ENCODE data around the gene VPS29. TPM values are rescaled to one million over a fixed set of nuclear protein-coding genes. Genes with fewer than 3 reads are reported as not detected.
"Not testable (repeated sequence)": the region's sequence is repeated elsewhere in the genome, so short reads cannot be mapped to it uniquely, and the experiment has no call there.

VPS29 gene
- total RNA-seq, 1 donor from 2014 or later: 102 TPM

DNA sequence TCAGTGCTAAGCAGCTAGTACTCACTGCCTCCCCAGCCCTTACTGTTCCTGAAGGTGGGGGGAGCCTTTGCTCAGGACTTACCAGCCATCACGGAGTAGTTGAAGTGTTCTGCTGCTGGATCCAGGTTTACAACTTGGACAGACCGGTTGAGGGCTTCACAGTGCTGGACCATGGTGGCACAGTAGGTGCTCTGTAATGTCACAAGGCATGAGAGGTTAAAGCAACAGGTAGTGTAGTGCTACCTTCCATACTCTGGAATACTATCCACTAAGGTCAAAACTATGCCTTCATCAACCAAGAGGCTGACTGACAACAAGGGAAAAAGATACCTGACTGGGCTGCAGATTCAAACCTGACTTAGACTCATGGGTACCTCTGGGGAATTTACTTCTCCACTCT, 36.9 kb downstream of the VPS29 start:
- no peak for DNase-seq (ENCODE audit: low spot score)
- intact Hi-C loops (cut with DNase I): no loop called here
- no peak for ATAC-seq

DNA sequence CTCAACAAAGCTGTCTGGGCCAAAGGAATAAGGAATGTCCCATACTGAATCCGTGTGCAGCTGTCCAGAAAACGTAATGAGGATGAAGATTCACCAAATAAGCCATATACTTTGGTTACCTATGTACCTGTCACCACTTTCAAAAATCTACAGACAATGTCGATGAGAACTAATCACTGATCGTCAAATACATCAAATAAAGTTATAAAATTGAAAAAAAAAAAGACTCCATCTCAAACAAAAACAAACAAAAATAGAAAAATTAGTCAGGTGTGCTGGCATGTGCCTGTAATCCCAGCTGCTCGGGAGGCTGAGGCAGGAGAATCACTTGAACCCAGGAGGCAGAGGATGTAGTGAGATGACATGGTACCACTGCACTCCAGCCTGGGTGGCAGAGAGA, 40.7 kb downstream of the VPS29 start:
- intact Hi-C loops (cut with DNase I); ATAC-seq: not testable (repeated sequence)

DNA sequence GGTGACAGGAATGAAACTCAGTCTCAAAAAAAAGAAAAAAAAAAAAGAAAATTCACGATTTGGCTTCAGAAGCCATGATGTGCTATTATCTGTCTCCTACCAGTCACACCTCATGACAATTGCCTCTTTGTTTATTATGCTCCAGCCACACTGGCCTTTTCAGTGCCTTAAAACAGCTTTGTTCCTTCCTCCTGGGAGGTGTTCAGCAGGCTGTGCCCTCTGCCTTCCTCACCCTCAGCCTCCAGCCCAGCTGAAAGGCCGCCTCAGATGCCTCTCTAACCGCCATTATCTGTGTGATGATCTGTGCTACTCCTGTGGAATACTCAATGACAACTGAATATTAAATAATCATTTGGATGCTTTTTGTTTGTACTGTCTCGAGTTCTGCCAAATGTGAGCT, 43.2 kb downstream of the VPS29 start:
- intact Hi-C loops (cut with DNase I): no loop called here
- DNase-seq (ENCODE audit: low spot score) (no peak), ATAC-seq (no peak)

More for the DNA sequence above, 40.7 kb downstream of the VPS29 start:
- not testable (repeated sequence) for DNase-seq (ENCODE audit: low spot score)

DNA sequence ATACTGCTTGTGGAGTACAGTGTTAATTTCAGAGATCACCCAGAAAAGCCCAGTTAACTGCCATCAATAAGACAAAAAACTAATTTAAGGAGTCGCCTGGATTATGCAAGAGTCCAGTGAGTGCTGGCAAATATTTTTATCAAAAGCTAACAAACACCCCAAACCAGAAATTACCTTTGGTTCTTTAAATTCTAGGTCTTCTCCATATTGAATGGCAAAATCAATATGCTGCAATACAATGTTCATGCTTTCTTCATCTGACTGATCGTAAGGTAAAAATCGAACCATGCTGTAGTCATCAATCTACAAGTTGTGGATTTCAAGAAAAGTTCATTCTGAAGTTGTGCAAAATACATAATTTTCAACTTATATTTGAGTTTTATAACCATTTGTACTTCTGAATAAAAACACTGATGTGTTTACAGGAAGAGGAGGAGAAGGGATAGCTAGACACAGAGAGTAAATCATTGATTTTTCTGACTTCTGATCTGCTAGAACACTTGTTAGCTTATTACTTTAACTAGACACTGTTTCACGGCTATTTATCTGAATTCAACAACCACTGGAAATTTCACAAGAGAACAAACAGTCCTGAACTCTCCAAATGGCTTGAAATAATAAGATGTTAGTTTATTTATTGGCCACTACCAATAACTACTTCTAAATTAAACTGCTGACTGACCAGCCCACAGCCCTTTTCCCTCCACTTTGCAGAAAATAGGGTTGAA, 48.2 kb downstream of the VPS29 start:
- no peak for DNase-seq (ENCODE audit: low spot score)
- intact Hi-C loops (cut with DNase I): no loop called here

DNA sequence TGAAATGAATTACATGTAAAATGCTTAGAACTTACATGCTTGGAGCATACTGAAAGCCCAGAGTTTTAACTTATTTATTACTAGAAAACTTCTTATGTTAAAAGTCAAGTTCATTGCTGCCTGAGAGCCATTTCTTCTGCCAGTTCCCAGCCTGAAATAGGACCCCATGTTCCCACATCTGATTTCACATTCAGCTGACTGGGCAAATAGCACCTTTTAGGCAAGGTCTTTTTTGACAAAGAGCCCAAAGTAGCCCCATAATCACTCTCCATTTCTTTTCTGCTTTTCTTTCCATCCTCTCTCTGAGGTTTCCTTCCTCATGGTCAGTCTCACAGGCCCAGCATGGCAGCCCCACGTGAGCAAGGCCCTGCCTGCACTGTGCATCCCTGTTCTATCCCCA, 50.6 kb downstream of the VPS29 start:
- intact Hi-C loops (cut with DNase I): no loop called here
- ATAC-seq: no peak

More for the DNA sequence above, 48.2 kb downstream of the VPS29 start:
- no peak for ATAC-seq

DNA sequence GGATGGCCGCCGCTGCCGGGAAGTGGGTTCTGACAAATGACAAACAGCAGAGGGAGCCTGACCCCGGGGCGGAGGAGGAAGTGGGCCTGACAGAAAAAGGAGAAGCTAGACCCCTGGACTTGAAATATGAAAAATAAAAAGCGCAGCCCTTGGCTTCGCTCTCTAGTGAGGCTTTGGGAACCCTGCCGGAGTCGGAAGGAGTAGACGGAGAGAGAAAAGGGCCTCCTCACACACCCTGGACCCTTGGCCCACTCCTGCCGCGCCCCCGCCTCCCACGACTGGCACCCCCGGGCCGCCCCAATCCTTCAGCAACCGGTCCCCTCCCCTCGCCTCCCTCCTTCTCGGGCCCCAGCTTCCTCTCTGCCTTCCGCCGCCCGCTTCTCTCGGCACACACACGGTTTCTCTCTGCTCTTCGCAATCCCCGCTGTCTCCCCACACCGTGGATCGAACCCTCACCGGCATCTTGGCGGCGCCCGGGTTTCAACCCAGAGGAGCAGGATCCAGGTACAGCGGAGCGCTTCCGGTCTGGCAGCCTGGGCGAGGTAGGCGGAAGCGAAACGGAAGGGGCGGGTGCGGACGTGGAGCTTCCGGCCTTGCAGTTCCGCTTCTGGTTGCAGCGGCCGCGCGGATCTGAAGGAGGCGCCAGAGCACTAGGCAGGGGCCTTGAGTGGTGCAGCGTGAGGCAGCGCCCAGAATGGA, 52.0 kb downstream of the VPS29 start, which contains the start of gene ARPC3:
ARPC3 (minus strand) TSS at position 539 of the 699 bp plus-strand sequence; CDS start at position 462, 77 bp downstream.
- intact Hi-C loops (cut with DNase I): loop anchor here (10.0 kb wide), 1 partner anchor 165 kb away; the partner anchor contains the start of gene TCTN1
- peak; percentile 99 for ATAC-seq
- peak; percentile 96 for DNase-seq (ENCODE audit: low spot score)

More for the DNA sequence above, 50.6 kb downstream of the VPS29 start:
- peak; percentile 39 for DNase-seq (ENCODE audit: low spot score)

DNA sequence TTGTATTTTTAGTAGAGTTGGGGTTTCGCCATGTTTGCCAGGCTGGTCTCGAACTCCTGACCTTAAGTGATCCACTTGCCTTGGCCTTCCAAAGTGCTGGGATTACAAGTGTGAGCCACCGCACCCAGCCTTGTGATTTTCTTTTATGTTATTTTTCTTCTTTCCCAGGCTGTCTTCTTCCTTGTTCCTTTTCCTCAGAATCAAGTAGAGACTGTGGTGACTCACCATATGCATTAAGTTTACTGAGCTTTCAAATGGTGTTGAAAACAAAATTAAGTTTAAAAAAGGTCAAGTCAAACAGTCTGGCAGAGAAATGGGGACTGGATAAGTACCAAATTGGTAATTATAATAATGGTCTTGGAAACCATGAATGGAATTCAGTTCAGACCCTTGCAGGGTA, 57.5 kb downstream of the VPS29 start:
- no peak for ATAC-seq
- intact Hi-C loops (cut with DNase I): loop anchor here (10.0 kb wide), 1 partner anchor 170 kb away; the partner anchor contains the start of gene TCTN1
- no peak for DNase-seq (ENCODE audit: low spot score)

Other genes with a start within 250 kb of the VPS29 start
- 131 TPM for gene ATP2A2, start 220.9 kb downstream of the VPS29 start, total RNA-seq
- gene ANAPC7, start 98.4 kb downstream of the VPS29 start, total RNA-seq: 62.7 TPM
- gene ARPC3, start 51.8 kb downstream of the VPS29 start, total RNA-seq: 109 TPM
- gene GPN3, start 33.9 kb downstream of the VPS29 start, total RNA-seq: 18.7 TPM
- gene FAM216A, start 33.3 kb downstream of the VPS29 start, total RNA-seq: 5.8 TPM
- 2.9 TPM for gene RAD9B, start 220 bp upstream of the VPS29 start, total RNA-seq
- gene PPTC7, start 81.2 kb upstream of the VPS29 start, total RNA-seq: 23.8 TPM
- gene TCTN1, start 112.0 kb upstream of the VPS29 start, total RNA-seq: 41.0 TPM
- 7.5 TPM for gene HVCN1, start 187.0 kb upstream of the VPS29 start, total RNA-seq
- 111 TPM for gene PPP1CC, start 240.8 kb upstream of the VPS29 start, total RNA-seq

Data from sciatic nerve (tissue), 2 donors.